GM12892 (cell line): ENCODE data around the gene NR1I2.

Experiments used
- POLR2A ChIP-seq: IDR thresholded peaks from 2 replicates; pipeline ENCODE4 v1.6.1; 2011; ENCODE audit warnings: low read depth, low read length, control low read depth
- POLR2AphosphoS5 ChIP-seq: IDR thresholded peaks from 2 replicates; pipeline ENCODE4 v1.6.1; 2011; ENCODE audit warnings: low read depth, low read length, control low read depth
- TAF1 ChIP-seq: IDR thresholded peaks from 2 replicates; pipeline ENCODE4 v1.6.1; 2011; ENCODE audit warnings: low read depth, mild to moderate bottlenecking, control low read depth, low read length, borderline replicate concordance

DNA sequence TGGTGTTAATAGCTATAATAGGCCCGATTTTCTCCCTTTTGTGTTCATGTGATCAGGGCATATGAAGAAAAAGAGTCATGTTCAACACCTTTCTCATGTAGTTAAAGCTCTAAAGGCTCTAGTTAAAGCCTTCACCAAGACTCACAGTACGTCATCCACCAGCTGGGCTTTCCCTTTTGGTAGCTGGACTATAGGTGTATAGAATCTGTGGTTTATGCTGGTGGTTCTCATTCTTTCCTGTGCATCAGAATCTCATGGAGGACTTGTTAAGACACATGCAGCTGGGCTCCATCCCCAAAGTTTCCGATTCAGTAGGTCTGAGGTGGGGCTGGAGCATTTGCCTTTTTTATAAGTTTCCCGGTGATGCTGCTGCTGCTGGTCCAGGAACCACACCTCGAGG lies 48.1 kb upstream of the NR1I2 start:
- TF ChIP-seq TAF1 (no peak), POLR2A (no peak), POLR2AphosphoS5 (no peak)
